Skeletal muscle tissue (tissue), 4 donors: Measurements from ENCODE around the gene PRKD3. TPM values are rescaled to one million over a fixed set of nuclear protein-coding genes. Genes with fewer than 3 reads are reported as not detected.

Experiments used
- H3K27ac ChIP-seq: one replicate; pipeline ENCODE4 v1.7.0; 2013; ENCODE audit warnings: mild to moderate bottlenecking, low read depth, low read length, inconsistent platforms
- H3K27me3 ChIP-seq, 3 donors: one replicate each; pipeline ENCODE4 v1.7.0; 2013; ENCODE audit warnings: low read length in 3 of 3; ENCODE audit not compliant: control insufficient read depth in 3 of 3, insufficient read depth in 3 of 3
- H3K36me3 ChIP-seq, 3 donors: one replicate each; pipeline ENCODE4 v1.7.0; 2013; ENCODE audit warnings: low read length in 3 of 3; ENCODE audit not compliant: control insufficient read depth in 3 of 3, insufficient read depth in 3 of 3
- H3K4me1 ChIP-seq, 3 donors: one replicate each; pipeline ENCODE4 v1.7.0; 2013; ENCODE audit warnings: low read length in 3 of 3, mild to moderate bottlenecking in 3 of 3; ENCODE audit not compliant: control insufficient read depth in 3 of 3, insufficient read depth in 3 of 3
- H3K4me3 ChIP-seq, 3 donors: one replicate each; pipeline ENCODE4 v1.7.0; 2013; ENCODE audit warnings: low read length in 3 of 3
- H3K9ac ChIP-seq, 3 donors: one replicate each; pipeline ENCODE4 v1.7.0; 2013; ENCODE audit warnings: low read length in 3 of 3, mild to moderate bottlenecking in 3 of 3, moderate library complexity in 2 of 3, low read depth in 1 of 3
- H3K9me3 ChIP-seq, 3 donors: one replicate each; pipeline ENCODE4 v1.7.0; 2013; ENCODE audit warnings: low read length in 3 of 3; ENCODE audit not compliant: control insufficient read depth in 3 of 3
- total RNA-seq: library from RNA; depleted of rRNA; stranded (reverse); fragments of >200 nt; gene quantifications from one replicate; pipeline ENCODE4 v1.2.3, GENCODE V29; 2014
- donor health status: Osteomylitis.

Gene PRKD3
- total RNA-seq, 1 donor from 2014 or later: 48.5 TPM

DNA sequence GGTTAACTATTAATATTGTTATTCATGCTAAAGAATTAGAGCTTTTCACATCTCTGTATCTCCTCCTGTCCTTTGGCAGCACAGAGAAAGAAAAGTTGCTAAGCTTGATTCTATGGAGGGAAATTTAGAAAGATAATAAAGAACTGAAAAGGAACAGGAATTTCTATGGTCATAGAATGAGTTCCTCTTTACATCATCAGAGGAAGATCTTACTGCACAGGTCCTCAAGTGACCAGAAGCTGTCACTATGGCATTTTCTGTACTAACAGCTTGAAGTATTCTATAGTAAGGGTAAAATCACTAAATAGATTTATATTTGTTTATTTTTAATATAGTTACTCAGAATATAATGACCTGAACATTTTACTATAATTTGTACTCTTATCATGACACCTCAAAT lies 6.0 kb upstream of the PRKD3 start:
- Histone ChIP-seq H3K4me1 (no peaks in the 10 kb centered on the region), H3K36me3 (no peaks in the 10 kb centered on the region), H3K4me3 (no peak overlapping the region), H3K9me3 (no peaks in the 10 kb centered on the region), H3K27ac (no peak overlapping the region), H3K9ac (no peak overlapping the region), H3K27me3 (no peaks in the 10 kb centered on the region)

DNA sequence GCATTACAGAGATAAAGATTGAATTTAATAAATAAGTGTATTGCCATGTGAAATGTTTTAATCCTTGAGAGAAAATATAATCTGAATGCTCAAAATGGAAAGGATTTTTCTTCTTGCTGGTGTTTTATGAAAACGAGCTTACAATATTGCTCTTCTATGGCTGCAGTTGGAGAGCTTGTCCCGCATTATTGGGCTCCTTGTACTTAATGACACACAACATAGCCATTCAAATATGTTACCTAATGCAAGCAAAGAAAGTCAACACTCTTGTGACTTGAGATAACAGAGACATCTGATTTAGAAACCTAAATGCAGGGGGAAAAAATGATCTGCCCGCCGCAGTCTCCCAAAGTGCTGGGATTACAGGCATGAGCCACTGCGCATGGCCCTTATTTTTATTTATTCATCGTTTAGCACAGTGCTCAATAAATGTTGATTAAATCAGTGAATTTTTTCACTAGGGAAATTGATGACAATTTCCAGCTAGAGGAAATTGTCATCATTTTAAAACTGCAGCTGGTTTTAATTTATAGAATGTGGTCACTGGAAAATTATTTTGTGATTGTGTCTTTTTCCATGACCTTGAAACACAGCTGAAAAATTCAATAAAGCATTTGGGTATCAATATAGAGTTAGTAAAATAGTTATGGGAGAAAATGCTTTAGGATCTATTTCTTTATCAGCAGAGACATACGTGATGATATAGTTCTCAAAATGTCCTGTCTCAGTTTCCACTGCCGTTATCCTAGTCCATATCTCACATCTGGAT lies 2.4 kb upstream of the PRKD3 start:
- peaks cover 6 to 11% (median 7%) of the 10 kb centered on the region in 3 donors for H3K4me1 ChIP-seq
- no peaks in the 10 kb centered on the region for H3K36me3 ChIP-seq
- no peaks in the 10 kb centered on the region for H3K9me3 ChIP-seq
- H3K4me3 ChIP-seq: peak overlapping the region in 1 of 3 donors; percentile 16
- no peaks in the 10 kb centered on the region for H3K27me3 ChIP-seq
- peak overlapping the region; percentile 28 for H3K27ac ChIP-seq
- peak overlapping the region in 1 of 3 donors; percentile 33 for H3K9ac ChIP-seq

- peak overlapping the region in 1 of 3 donors; percentile 16 for H3K4me3 ChIP-seq
- peaks cover 6 to 14% (median 9%) of the 10 kb centered on the region in 3 donors for H3K4me1 ChIP-seq
- no peaks in the 10 kb centered on the region for H3K36me3 ChIP-seq
- no peaks in the 10 kb centered on the region for H3K9me3 ChIP-seq
- peak overlapping the region in 1 of 3 donors; percentile 33 for H3K9ac ChIP-seq
- H3K27ac ChIP-seq: peak overlapping the region; percentile 28
- no peaks in the 10 kb centered on the region for H3K27me3 ChIP-seq
These were observed 1.7 kb upstream of the PRKD3 start for GRCh38 chr2:37326285-37326684.

- H3K27ac ChIP-seq: peak overlapping the region; percentile 80
- H3K36me3 ChIP-seq: no peaks in the 10 kb centered on the region
- H3K4me3 ChIP-seq: peak overlapping the region; percentile 85 to 92 (median 89)
- peak overlapping the region in 2 of 3 donors; percentile 82 to 87 for H3K9ac ChIP-seq
- H3K4me1 ChIP-seq: peaks cover 6 to 14% (median 9%) of the 10 kb centered on the region in 3 donors
- no peaks in the 10 kb centered on the region for H3K27me3 ChIP-seq
- H3K9me3 ChIP-seq: no peaks in the 10 kb centered on the region
These were observed 1.0 kb upstream of the PRKD3 start for GRCh38 chr2:37325625-37326071.

DNA sequence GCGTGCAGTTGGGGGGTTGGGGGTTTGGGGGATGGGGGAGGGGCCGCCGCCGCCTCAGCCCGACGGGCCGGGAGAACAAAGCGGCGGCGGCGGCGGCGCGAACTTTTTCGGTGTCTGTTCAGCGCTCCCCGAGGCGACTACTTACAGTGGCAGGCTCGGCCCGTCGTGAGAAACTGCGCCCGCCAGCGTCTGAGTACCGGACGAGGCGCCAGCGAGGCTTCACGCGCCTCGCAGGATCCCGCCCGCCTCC lies 172 bp downstream of the PRKD3 start:
- H3K27ac ChIP-seq: peak overlapping the region; percentile 80
- H3K9ac ChIP-seq: peak overlapping the region in 1 of 3 donors; percentile 90
- H3K36me3 ChIP-seq: no peaks in the 10 kb centered on the region
- peaks cover 6 to 14% (median 9%) of the 10 kb centered on the region in 3 donors for H3K4me1 ChIP-seq
- H3K27me3 ChIP-seq: no peaks in the 10 kb centered on the region
- peak overlapping the region in 2 of 3 donors; percentile 87 to 90 for H3K4me3 ChIP-seq
- H3K9me3 ChIP-seq: no peaks in the 10 kb centered on the region

DNA sequence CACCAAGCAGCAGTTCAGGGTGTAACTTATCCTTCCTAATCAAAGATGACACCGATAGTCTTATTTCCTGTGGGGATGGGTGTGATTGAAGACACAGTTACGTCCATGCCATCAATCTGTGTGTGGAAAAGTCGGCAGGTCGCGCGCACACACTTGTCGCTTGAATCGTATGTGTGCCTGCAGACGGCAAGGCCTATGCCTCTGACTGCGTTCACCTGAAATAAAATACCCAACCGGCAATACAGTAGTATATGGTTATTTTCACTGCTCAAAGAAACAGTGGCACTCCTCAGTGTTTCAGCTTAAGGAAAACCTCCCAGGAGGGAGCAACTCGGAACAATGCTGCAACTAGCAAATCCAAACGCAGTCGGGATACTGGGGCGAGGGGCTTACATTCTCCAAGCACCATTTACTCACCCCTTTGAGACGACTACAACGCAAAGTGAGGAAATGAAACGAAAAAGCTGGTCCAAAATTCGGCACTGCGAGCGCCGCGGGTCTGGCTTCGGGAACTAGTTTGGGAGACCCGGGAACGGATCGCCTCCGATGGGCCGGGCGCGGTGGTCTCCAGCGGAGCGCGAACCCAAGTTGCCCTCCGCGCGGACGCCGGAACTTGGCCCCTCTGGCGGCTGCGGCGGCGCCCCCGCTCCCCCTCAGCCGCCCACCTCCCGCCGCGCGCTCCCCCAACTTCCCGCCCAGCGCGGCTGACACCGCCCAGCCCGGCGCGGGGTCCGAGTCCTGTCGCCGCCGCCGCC lies 675 bp downstream of the PRKD3 start:
- H3K27ac ChIP-seq: peak overlapping the region; percentile 80
- peak overlapping the region; percentile 81 to 90 (median 87) for H3K4me3 ChIP-seq
- peaks cover 6 to 14% (median 9%) of the 10 kb centered on the region in 3 donors for H3K4me1 ChIP-seq

GRCh38 chr2:37323176-37323780 lies 1.4 kb downstream of the PRKD3 start:
- Histone ChIP-seq H3K9me3 (no peaks in the 10 kb centered on the region), H3K9ac (peak overlapping the region; percentile 81 to 90 (median 86)), H3K4me3 (peak overlapping the region; percentile 81 to 90 (median 87)), H3K36me3 (no peaks in the 10 kb centered on the region), H3K27me3 (no peaks in the 10 kb centered on the region), H3K4me1 (peaks cover 6 to 15% (median 9%) of the 10 kb centered on the region in 3 donors), H3K27ac (peak overlapping the region; percentile 80)

More for the DNA sequence above, 675 bp downstream of the PRKD3 start:
- H3K9me3 ChIP-seq: no peaks in the 10 kb centered on the region
- H3K36me3 ChIP-seq: no peaks in the 10 kb centered on the region
- H3K27me3 ChIP-seq: no peaks in the 10 kb centered on the region
- peak overlapping the region; percentile 81 to 90 (median 86) for H3K9ac ChIP-seq

- Histone ChIP-seq H3K36me3 (no peaks in the 10 kb centered on the region), H3K9ac (peak overlapping the region in 2 of 3 donors; percentile 27 to 90), H3K9me3 (no peaks in the 10 kb centered on the region), H3K4me3 (peak overlapping the region in 1 of 3 donors; percentile 27), H3K4me1 (peaks cover 6 to 22% (median 11%) of the 10 kb centered on the region in 3 donors), H3K27ac (no peak overlapping the region), H3K27me3 (no peaks in the 10 kb centered on the region)
These were observed 2.3 kb downstream of the PRKD3 start for GRCh38 chr2:37322368-37322767.

DNA sequence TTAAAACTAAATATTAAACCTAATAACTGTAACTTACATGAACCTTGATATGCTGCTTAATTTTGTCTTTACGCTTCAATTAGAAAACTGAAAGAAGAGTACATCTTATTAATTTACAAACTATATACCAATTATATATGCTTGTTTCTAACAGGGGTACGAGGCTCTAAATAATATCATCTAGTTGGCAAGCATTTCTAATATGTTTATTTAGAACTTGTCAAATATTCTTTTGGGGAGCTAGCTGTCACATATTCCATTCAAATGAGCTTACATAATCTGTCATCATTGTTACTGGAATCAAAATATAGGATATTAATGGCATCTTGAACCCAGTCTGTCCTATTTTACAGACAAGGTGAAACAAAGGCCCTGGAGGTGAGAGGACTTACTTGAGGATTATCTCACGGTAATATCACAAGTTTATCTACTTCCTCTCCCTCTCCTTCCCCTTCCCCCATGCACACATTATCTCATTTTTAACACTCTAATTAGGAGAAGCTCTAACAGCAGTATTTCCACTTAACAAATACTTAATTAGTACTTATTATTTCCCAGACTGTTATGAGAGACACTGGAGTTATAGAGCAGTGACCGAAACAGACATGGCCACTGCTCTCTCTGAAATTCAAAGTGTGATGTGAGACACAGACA lies 3.5 kb downstream of the PRKD3 start:
- Histone ChIP-seq H3K4me1 (peaks cover 6 to 22% (median 11%) of the 10 kb centered on the region in 3 donors), H3K9me3 (no peaks in the 10 kb centered on the region), H3K4me3 (no peak overlapping the region), H3K27ac (no peak overlapping the region), H3K36me3 (peaks cover 0 to 2% (median 0%) of the 10 kb centered on the region in 3 donors), H3K27me3 (no peaks in the 10 kb centered on the region), H3K9ac (peak overlapping the region in 1 of 3 donors; percentile 9)
